ENCODE data around the gene ARSK. TPM values are rescaled to one million over a fixed set of nuclear protein-coding genes. Genes with fewer than 3 reads are reported as not detected.
A peak's percentile ranks its signal among the peaks of the same experiment; 100 is the strongest.

Gene ARSK
- total and polyA plus RNA-seq, 2 of the 13 experiments (the other 11 are each of a cell fraction or from before 2014, with no cell fraction given), result 7.9 TPM

- TF ChIP-seq KIAA2018 (CRISPR knock-in tag; IDR thresholded peaks at IDR 0.05; ENCODE audit: borderline replicate concordance), result no peak
- no peak for TF ChIP-seq ZNF879 (CRISPR knock-in tag; IDR thresholded peaks at IDR 0.05)
- 0 out of 2 replicates have a peak, but pooled peaks have one; percentile 51 for TF ChIP-seq BATF2 (CRISPR knock-in tag; IDR thresholded peaks at IDR 0.05)
- no peak for TF ChIP-seq BRF2 (CRISPR knock-in tag; IDR thresholded peaks at IDR 0.05)
- no peak for TF ChIP-seq ELK4 (CRISPR knock-in tag; IDR thresholded peaks at IDR 0.05; ENCODE audit: borderline replicate concordance)
- TF ChIP-seq PPARG (CRISPR knock-in tag; conservative IDR thresholded peaks at IDR 0.05), result 0 out of 2 replicates have a peak, but pooled peaks have one; percentile 46
- TF ChIP-seq NFAT5 (CRISPR knock-in tag; IDR thresholded peaks at IDR 0.05), result no peak
- TF ChIP-seq RAD21 (CRISPR knock-in tag; IDR thresholded peaks at IDR 0.05), result peak; percentile 32; the same call in 1 of the 2 replicates
- TF ChIP-seq ZFP62 (CRISPR knock-in tag; IDR thresholded peaks at IDR 0.05), result no peak
These were observed 91.9 kb downstream of the ARSK start, which contains the start of gene RFESD (continued) for GRCh38 chr5:95646569-95647431.

Measured in HepG2 (cell line).